Activated naive CD4-positive, alpha-beta T cell treated with anti-CD3 and anti-CD28 coated beads, Interleukin-2, amount 50 U/mL, for 16 hours (primary cell): ENCODE data around the gene DHRSX.

ENCODE experiments used
- DNase-seq: peaks from one replicate; pipeline ENCODE4 v3.0.0-alpha.2; 2020

DHRSX gene

DNA sequence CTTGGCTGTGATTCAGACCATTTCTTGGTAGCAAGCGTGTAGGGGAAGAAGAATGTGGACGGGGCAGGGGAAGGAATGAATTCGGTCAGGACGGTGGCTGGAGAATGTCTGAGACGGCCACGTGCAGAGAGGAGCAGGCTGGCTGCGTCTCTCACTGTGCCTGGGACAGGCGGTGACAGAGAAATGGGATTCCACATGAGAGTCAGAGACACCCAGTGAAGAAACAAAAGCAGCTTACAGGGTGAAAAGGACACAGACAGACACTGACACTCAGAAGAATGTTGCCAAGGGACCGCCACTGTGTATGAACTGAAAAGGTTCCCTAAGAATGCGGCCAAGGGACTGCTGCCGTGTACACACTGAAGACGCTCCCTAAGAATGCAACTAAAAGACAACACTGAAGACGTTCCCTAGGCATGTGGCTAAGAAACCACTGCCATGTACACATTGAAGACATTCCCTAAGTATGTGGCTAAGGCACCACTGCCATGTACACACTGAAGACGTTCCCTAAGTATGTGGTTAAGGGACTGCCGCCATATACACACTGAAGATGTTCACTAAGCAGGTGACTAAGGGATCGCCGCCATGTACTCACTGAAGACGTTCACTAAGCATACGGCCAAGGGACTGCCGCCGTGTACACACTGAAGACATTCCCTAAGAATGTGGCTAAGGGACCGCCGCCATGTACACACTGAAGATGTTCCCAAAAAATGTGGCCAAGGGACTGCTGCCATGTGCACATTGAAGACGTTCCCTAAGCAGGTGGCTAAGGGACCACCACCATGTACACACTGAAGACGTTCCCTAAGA, 49.1 kb downstream of the DHRSX start:
- no peak for DNase-seq

DNA sequence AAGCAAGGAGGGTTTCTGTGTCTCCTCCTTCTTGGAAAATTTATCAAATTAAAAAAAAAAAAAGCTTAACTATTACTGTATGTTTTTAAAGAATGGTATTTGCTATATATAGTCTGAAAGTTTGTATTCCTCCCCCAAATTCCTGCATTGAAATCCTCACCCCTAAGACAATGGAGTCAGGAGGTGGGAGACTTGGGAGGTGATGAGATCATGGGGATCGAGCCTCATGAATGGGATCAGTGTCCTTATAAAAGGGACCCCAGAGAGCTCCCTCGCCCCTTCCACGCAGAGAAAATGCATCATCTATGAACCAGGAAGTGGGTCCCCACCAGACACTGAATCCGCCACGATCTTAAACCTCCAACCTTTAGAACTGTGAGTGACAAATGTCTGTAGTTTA, 50.1 kb downstream of the DHRSX start:
- DNase-seq: no peak

DNA sequence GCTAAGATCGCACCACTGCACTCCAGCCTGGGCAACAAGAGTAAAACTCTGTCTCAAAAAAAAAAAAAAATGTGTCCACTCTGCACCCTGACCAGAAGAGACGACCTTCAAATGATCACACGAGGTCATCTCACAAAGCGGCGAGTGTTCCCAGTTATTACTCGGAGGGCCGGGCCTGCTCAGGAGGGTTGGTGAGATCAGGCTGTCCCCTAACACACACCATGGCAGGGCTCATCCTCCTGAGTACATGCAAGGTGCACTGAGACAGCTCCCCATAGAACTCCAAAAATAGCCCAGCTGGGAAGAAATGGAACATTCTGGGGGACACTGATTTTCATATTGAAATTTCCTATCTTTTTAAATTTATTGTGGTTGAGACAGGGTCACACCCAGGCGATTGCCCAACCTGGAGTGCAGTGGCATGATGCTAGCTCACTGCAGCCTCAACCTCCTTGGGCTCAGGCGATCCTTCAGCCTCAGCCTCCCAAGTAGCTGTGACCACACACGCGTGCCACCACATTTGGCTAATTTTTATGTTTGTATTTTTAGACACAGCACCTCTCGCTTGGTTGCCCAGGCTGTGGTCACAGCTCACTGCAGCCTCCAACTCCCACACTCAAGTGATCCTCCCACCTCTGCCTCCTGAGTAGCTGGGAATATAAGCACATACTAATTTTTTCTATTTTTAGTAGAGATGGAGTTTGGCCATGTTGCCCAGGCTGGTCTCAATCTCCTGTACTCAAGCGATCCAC, 51.5 kb downstream of the DHRSX start:
- no peak for DNase-seq

DNA sequence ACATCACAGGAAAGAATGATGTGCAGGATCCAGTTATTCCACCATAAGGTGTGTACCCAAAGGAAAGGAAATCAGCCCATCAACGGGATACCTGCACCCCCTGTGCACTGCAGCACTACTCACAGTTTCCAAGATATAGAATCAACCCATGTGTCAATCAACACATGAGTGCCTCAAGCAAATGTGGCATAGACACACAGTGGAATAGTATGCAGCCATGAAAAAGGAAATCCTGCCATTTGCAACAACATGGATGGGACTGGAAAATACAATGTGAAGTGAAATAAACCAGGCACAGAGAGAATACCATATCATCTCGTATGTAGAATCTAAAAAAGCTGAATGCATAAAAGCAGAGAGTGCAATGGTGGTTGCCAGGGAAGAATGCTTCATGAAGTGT, 53.3 kb downstream of the DHRSX start:
- no peak for DNase-seq

DNA sequence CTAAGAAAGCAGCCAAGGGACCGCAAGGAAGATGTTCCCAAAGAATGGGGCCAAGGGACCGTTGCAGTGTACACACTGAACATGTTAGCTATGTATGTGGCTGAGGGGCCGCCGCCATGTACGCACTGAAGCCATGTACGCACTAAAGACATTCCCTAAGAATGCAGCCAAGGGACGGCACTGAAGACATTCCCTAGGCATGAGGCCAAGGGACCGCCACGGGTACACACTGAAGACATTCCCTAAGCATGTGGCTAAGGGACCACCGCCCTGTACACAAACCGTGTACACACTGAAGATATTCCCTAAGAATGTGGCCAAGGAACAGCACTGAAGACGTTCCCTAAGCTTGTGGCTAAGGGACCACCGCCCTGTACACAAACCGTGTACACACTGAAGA, 54.0 kb downstream of the DHRSX start:
- no peak for DNase-seq

DNA sequence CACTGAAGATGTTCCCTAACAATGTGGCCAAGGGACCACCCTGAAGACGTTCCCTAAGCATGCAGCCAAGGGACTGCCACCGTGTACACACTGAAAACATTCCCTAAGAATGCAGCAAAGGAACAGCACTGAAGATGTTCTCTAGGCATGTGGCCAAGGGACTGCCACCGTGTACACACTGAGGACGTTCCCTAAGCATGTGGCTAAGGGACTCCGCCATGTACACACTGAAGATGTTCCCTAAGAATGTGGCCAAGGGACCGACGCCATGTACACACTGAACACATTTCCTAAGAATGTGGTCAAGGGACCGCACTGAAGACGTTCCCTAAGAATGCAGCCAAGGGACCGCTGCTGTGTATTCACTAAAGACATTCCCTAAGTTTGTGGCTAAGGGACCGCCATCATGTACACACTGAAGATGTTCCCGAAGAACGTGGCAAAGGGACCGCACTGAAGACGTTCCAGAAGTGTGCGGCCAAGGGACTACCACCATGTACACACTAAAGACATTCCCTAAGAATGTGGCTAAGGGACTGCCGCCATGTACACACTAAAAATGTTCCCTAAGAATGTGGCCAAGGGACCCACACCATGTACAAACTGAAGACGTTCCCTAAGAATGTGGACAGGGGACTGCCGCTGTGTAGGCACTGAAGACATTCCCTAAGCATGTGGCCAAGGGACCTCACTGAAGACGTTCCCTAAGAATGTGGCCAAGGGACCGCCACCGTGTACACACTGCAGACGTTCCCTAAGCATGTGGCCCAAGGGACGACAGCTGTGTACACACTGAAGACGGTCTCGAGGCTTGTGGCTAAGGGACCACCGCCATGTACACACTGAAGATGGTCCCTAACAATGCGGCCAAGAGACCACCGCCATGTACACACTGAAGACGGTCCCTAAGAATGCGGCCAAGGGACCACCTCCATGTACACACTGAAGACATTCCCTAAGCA, 54.8 kb downstream of the DHRSX start:
- DNase-seq: no peak

- DNase-seq: no peak
These were observed 58.1 kb downstream of the DHRSX start for GRCh38 chrX:2442694-2443093.

- no peak for DNase-seq
These were observed 59.3 kb downstream of the DHRSX start for GRCh38 chrX:2441466-2441865.

DNA sequence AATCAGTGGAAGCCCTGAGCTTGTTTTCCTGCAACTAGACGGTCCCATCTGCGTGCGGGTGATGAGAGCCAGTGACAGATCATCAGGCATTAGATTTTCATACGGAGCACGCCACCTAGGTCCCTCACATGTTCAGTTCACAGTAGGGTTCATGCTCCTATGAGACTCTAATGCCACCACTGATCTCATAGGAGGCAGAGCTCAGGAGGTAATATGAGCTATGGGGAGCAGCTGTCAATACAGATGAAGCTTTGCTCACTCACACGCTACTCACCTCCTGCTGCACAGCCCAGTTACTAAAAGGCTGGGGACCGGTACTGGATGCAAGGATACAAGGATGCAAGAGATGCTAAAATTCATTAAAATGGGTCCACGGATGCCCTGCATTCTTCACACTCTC, 61.2 kb downstream of the DHRSX start:
- DNase-seq: no peak

DNA sequence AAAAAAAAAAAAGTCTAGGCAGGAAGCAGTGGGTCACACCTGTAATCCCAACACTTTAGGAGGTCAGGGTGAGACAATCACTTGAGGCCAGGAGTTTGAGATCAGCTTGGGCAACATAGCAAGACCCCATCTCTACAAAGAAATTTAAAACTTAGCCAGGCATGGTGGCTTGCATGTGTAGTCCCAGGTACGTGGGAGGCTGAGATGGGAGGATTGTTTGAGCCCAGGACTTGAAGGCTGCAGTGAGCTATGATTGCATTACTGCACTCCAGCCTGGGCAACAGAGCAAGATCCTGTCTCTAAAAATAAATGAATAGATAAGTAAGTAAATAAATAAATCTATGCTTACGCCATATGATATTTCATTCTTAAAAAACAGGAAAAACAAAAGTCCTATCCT, 65.3 kb downstream of the DHRSX start:
- DNase-seq: no peak

DNA sequence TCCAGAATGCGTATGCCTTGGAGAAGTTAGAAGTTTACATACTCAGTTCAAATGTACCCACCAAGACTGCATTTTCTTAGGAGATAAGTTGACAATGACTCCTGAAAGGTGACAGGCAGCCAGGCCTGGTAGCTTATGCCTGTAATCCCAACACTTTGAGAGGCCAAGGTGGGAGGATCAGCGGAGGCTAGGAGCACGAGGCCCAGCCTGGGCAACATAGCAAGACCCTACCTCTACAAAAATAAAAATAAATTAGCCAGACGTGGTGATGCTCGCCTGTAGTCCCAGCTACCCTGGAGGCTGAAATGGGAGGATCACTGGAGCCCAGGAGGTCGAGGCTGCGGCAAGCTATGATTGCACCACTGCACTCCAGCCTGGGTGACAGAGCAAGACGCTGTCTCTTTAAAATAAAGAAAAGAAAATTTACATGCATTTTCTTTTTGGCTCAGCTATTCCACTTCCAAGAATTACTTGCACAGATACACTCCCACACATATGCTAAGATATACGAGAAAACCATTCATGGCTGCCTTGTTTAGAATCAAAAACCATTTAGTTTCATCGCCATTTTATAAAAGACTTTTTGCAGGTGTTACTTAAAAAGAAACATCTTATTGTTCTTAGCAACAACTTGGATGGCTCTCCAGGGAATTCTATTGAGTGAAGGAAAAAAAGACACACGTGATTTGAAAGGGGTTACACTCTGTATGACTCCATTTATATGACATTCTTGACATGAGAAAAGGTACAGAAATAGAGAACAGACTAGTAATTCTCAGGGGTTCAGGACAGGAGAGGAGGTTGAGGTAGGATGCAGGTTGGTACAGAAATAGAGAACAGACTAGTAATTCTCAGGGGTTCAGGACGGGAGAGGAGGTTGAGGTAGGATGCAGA, 66.3 kb downstream of the DHRSX start:
- no peak for DNase-seq

DNA sequence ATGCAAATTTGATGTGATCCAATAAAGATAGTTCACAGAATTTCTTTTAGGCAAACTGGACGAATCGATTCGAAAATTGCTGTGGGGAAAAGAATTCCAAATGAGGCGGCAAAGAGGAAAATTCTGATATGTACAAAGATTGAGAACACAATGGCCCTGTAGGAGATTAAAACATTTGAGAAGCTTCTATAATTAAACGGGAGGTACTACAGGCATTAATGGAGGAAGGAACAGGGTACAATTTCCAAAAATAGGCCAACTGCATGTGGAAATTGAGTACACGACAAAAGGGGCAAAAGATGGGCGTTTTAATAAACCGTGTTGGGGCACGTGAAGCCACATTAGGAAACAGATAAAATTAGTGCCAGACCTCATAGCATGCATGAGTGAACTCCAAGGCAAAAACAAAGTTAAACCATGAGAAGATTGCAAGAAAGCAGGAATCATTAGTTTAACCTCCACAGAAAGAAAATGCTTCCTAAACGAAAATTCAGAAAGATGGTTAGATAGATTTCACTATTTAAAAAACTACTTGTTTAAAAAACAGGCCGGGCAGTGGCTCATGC, 68.4 kb downstream of the DHRSX start:
- DNase-seq: no peak

DNA sequence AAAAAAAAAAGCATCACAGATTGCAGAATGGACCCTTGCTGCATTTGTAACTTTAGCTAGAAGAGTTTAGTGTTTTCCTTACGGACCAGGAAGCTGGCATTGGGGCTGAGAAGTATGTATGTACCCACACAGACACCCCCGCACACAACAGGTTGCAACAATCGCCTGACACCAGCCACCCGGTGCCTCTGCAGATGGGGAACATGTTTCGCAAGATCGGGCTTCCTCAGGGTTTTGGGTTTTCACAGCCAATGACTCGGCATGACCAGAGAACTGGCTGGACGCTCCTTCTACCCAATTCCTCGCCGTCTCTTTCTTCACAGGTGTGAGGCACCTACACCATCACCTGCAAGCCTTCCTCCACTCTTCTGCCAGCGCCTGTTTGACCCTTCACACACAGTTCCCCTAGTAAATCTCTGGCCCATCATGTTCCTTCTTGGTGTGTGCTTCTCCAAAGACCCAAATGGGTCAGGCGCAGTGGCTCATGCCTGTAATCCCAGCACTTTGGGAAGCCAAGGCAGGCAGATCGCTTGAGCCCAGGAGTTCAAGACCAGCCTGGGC, 70.4 kb downstream of the DHRSX start:
- DNase-seq: no peak

GRCh38 chrX:2427737-2428136, 73.0 kb downstream of the DHRSX start:
- no peak for DNase-seq

GRCh38 chrX:2427147-2427546, 73.6 kb downstream of the DHRSX start:
- no peak for DNase-seq

DNA sequence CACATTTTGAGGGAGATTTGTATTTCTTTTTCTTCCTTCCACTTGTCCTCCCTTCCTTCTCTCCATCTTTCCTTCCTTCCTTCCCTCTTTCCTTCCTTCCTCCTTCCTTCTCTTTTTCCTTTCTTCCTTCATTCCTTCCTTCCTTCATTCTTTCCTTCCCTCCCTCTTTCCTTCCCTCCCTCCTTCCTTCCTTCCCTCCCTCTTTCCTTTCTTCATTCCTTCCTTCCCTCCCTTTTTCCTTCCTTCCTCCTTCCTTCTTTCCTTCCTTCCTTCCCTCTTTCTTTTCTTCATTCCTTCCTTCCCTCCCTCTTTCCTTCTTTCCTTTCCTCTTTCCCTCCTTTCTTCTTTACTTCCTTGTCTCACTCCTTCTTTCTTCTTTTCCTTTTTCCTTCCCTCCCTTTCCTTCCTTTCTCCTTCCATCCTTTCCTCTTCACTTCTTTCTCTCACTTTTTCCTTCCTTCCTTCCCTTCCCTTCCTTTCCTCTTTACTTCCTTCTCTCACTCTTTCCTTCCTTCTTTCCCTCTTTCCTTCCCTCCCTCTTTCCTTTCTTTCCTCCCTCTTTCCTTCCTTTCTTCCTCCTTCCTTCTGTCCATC, 74.4 kb downstream of the DHRSX start:
- no peak for DNase-seq

DNA sequence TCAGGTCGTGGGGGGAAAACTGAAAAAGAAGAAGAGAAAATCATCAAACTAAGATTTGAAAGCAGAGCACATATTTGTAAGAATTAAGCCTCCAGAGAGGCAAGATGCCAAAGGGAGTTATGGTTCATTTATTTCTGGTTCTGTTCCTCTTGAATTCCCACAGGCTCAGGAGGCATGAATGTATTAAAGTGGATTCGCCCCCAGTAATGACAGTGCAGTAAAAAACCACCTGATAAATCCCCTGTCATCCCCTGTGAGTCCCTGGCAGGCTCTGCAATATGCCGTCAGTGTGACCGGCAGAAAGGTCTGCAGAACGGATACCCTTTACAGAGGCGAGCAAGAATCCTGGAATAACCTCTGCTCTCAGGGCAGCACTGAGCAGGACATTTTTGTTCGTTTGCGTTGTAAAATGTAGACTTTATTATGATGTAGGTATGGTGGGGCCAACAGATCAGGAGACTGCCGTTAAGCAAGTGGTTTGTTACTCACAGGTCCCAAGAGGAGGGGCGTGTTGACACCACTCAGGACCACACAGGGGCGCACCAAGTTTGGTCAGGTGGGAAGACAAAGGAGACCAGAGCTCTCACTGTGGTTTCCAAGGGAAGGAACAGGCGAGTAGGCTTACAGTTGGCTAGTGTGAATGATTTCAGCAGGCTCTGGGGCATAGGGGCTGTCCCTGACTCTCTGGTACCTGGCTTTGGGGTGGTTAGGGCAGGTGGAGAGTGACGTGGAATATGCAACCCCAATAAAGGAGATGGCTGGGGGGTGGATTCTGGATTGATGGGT, 75.3 kb downstream of the DHRSX start:
- DNase-seq: no peak

- no peak for DNase-seq
These were observed 76.5 kb downstream of the DHRSX start for GRCh38 chrX:2424317-2424716.

DNA sequence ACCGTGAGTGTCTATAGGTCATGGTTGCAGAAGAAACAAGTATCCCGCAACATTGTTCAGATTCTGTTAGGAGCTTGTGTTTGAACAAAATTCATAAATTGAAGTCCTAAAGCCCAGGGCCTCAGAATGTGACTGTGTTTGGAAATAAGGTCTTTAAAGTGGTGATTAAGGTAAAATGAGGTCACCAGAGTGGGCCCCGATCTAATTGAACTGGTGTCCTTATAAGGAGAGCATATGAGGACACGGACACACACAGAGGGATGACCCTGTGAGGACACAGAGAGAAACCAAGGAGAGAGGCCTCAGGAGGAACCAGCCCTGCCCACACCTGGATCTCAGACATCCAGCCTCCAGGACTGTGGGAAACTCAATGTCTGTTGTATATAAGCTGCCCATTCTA, 76.9 kb downstream of the DHRSX start:
- DNase-seq: no peak

- no peak for DNase-seq
These were observed 77.5 kb downstream of the DHRSX start for GRCh38 chrX:2423282-2423681.
